NT2/D1 (cell line): ENCODE results near the gene TSPEAR.

Experiments used
- DNase-seq: peaks from one replicate; pipeline ENCODE4 v3.0.0-alpha.2; 2011; ENCODE audit warnings: low read depth, low spot score
- H3K27me3 ChIP-seq: 2 replicates; pipeline ENCODE4 v1.6.0; 2011; ENCODE audit warnings: mild to moderate bottlenecking; ENCODE audit not compliant: insufficient read length, insufficient read depth
- H3K36me3 ChIP-seq: 2 replicates; pipeline ENCODE4 v1.6.1; 2011; ENCODE audit warnings: mild to moderate bottlenecking, low read length, mixed read lengths; ENCODE audit not compliant: insufficient read depth, insufficient read length
- H3K4me1 ChIP-seq: 2 replicates; pipeline ENCODE4 v1.5.1; 2011; ENCODE audit not compliant: insufficient read depth, insufficient read length
- H3K4me3 ChIP-seq: 2 replicates; pipeline ENCODE4 v1.5.1; 2011; ENCODE audit warnings: low read depth; ENCODE audit not compliant: insufficient read length
- H3K9ac ChIP-seq: 2 replicates; pipeline ENCODE4 v1.6.0; 2011; ENCODE audit warnings: low read depth; ENCODE audit not compliant: insufficient read length
- H3K9me3 ChIP-seq: 2 replicates; pipeline ENCODE4 v1.5.1; 2011; ENCODE audit warnings: mild to moderate bottlenecking, low read length; ENCODE audit not compliant: insufficient read depth
- SUZ12 ChIP-seq: IDR thresholded peaks from 2 replicates; pipeline ENCODE4 v1.6.1; 2011; ENCODE audit not compliant: insufficient read length, insufficient read depth; ENCODE audit errors: extremely low read depth
- YY1 ChIP-seq: IDR thresholded peaks from 2 replicates; pipeline ENCODE4 v1.6.1; 2011; ENCODE audit not compliant: insufficient read length, insufficient read depth
- ZNF274 ChIP-seq: IDR thresholded peaks from 2 replicates; pipeline ENCODE4 v1.6.1; 2011; ENCODE audit warnings: mild to moderate bottlenecking, low read depth, low read length

TSPEAR gene

DNA sequence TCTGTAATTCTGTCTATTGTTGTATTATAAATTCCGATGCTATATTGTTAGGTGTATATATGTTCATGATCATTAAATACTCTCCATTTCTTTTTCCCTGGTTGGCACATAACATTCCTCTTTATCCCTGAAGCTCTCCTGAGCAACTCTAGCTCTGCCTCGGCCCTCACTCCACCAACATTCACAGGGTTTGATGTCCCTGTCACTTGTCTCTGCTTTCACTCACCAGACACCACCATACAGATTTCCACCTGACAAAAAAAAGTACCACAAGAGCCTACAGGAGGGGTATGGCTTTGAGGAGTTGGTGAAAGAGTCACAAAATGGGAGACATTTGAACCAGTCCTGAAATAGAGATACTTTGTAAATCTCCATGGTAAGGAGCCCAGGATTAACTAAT lies 8.8 kb upstream of the TSPEAR start:
- H3K4me3 ChIP-seq: no peak overlapping the region
- TF ChIP-seq YY1: no peak
- no peak for TF ChIP-seq ZNF274
- no peak for TF ChIP-seq SUZ12
- no peaks in the 10 kb centered on the region for H3K36me3 ChIP-seq
- no peak for DNase-seq
- H3K9ac ChIP-seq: no peak overlapping the region
- peaks cover 50% of the 10 kb centered on the region for H3K27me3 ChIP-seq
- H3K9me3 ChIP-seq: 0 out of 2 replicates have a peak, but pooled peaks cover 3% of the 10 kb centered on the region
- H3K4me1 ChIP-seq: peaks cover 11% of the 10 kb centered on the region

- H3K27me3 ChIP-seq: peaks cover 52% of the 10 kb centered on the region
- no peak overlapping the region for H3K9ac ChIP-seq
- TF ChIP-seq ZNF274 (no peak), YY1 (no peak)
- no peak for DNase-seq
- peaks cover 9% of the 10 kb centered on the region for H3K4me1 ChIP-seq
- no peak overlapping the region for H3K4me3 ChIP-seq
- 0 out of 2 replicates have a peak, but pooled peaks cover 3% of the 10 kb centered on the region for H3K9me3 ChIP-seq
- H3K36me3 ChIP-seq: no peaks in the 10 kb centered on the region
Measured at GRCh38 chr21:44718571-44718970, 7.2 kb upstream of the TSPEAR start.

DNA sequence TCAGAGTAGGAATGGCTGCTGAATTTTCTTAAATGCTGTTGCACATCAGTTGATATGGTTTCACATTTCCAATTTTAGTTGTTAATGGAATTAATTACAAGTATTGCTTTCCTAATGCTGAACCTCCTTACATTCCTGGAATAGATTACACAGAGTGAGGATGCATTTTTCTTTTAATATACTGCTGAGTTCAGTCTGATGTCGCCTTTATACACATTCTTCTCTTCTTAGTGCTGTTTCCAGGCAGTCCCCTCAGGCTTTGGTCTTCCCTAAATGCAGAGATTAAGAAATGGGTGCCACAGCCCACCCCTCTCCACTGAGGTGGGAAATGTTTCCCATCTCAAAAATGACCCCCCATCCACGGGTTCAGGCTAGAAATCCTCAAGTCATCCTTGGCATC lies 6.7 kb upstream of the TSPEAR start:
- 0 out of 2 replicates have a peak, but pooled peaks cover 3% of the 10 kb centered on the region for H3K9me3 ChIP-seq
- TF ChIP-seq ZNF274: no peak
- TF ChIP-seq YY1: no peak
- TF ChIP-seq SUZ12: no peak
- no peaks in the 10 kb centered on the region for H3K36me3 ChIP-seq
- H3K4me3 ChIP-seq: no peak overlapping the region
- H3K4me1 ChIP-seq: peaks cover 9% of the 10 kb centered on the region
- no peak overlapping the region for H3K9ac ChIP-seq
- peaks cover 52% of the 10 kb centered on the region for H3K27me3 ChIP-seq
- DNase-seq: no peak

DNA sequence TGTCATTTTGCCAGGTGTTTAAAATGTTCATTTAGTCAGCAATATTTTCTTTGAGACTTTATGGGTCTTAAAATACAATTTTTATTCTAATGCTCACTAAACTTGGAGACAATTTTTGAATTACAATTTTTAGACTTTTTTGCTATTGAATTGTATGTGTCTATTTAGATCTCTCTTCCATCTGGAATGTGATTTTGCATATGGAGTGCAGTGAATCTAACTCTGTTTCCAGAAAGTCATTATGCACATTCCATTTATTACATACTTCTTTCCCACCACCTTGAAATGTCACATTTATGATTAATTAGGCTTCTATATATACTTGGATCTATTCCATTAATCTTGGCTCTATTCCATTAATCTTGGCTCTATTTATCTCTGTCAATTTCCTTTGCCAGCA lies 5.6 kb upstream of the TSPEAR start:
- H3K9ac ChIP-seq: no peak overlapping the region
- no peak overlapping the region for H3K4me3 ChIP-seq
- peaks cover 7% of the 10 kb centered on the region for H3K4me1 ChIP-seq
- 0 out of 2 replicates have a peak, but pooled peaks cover 3% of the 10 kb centered on the region for H3K9me3 ChIP-seq
- H3K36me3 ChIP-seq: no peaks in the 10 kb centered on the region
- no peak for TF ChIP-seq YY1
- TF ChIP-seq SUZ12: no peak
- no peak for TF ChIP-seq ZNF274
- peaks cover 55% of the 10 kb centered on the region for H3K27me3 ChIP-seq
- no peak for DNase-seq

- DNase-seq: no peak
- Histone ChIP-seq H3K4me1 (peaks cover 18% of the 10 kb centered on the region), H3K9ac (no peak overlapping the region), H3K9me3 (0 out of 2 replicates have a peak, but pooled peaks cover 3% of the 10 kb centered on the region), H3K36me3 (no peaks in the 10 kb centered on the region), H3K27me3 (peaks cover 63% of the 10 kb centered on the region), H3K4me3 (no peak overlapping the region)
- TF ChIP-seq ZNF274: no peak
- no peak for TF ChIP-seq SUZ12
- no peak for TF ChIP-seq YY1
Measured at GRCh38 chr21:44714905-44715304, 3.5 kb upstream of the TSPEAR start.

DNA sequence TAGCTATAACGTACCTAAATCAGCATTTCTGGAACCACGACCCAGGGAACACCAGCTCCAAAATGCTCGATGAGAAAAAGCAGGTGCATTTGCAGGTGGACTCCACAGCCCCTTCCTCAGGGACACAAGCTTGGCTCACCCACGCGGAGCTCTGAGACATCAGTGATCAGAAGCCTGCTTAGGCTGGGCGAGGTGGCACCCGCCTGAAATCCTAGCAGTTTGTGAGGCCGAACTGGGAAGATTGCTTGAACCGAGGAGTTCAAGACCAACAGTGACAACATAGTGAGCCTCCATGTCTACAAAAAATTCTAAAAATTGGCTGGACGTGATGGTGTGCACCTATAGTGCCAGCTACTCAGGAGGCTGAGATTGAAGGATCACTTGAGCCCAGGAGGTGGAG lies 2.5 kb upstream of the TSPEAR start:
- DNase-seq: no peak
- peaks cover 73% of the 10 kb centered on the region for H3K27me3 ChIP-seq

DNA sequence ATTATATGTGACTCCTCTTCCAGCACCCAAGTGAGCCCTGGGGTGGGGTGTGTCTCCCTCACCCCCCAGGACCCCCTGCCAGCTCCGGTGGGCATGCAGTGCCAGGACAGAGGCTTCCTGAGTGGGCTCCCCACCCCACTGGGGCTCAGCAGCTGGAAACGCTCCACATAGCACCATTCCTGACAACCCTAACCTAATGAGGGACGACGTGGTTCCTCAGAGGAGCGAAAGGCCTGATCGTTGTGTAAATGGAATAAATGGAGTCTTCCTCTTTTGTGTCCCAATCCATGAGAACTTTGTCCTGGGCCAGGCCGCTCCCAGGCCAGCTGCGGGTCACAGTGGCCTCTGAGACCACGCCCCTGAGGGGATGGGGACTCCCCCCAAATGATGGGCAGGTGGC lies 1.8 kb upstream of the TSPEAR start:
- TF ChIP-seq ZNF274 (no peak), SUZ12 (no peak), YY1 (no peak)
- H3K36me3 ChIP-seq: no peaks in the 10 kb centered on the region
- H3K27me3 ChIP-seq: peaks cover 80% of the 10 kb centered on the region
- no peak overlapping the region for H3K9ac ChIP-seq
- DNase-seq: no peak
- no peak overlapping the region for H3K4me3 ChIP-seq
- H3K4me1 ChIP-seq: peaks cover 28% of the 10 kb centered on the region
- H3K9me3 ChIP-seq: 0 out of 2 replicates have a peak, but pooled peaks cover 3% of the 10 kb centered on the region

More for the DNA sequence above, 2.5 kb upstream of the TSPEAR start:
- TF ChIP-seq SUZ12: no peak
- TF ChIP-seq ZNF274: no peak
- no peak for TF ChIP-seq YY1
- H3K4me1 ChIP-seq: peaks cover 27% of the 10 kb centered on the region
- no peak overlapping the region for H3K9ac ChIP-seq
- H3K36me3 ChIP-seq: no peaks in the 10 kb centered on the region
- no peak overlapping the region for H3K4me3 ChIP-seq
- H3K9me3 ChIP-seq: 0 out of 2 replicates have a peak, but pooled peaks cover 3% of the 10 kb centered on the region
